Cardiac muscle cell (in vitro differentiated cells and primary cell): ENCODE results near the gene APOM. TPM values are rescaled to one million over a fixed set of nuclear protein-coding genes. Genes with fewer than 3 reads are reported as not detected.

Experiments used
- DNase-seq, 2 donors: peaks; one replicate each; pipeline versions ENCODE4 v3.0.0 to v3.0.0-alpha.2; 2010 to 2017; ENCODE audit warnings: low read depth in 1 of 2, low spot score in 1 of 2
- H3K27ac ChIP-seq: fragments of 200-600 bp; sonication (generic); 2 replicates; pipeline ENCODE4 v1.5.1; 2016
- H3K27me3 ChIP-seq: fragments of 200-600 bp; sonication (generic); 2 replicates; pipeline ENCODE4 v1.6.0; 2016; ENCODE audit warnings: control low read depth
- H3K36me3 ChIP-seq: fragments of 200-600 bp; sonication (generic); 2 replicates; pipeline ENCODE4 v1.5.1; 2016; ENCODE audit warnings: control low read depth
- H3K4me1 ChIP-seq: fragments of 200-600 bp; sonication (generic); 2 replicates; pipeline ENCODE4 v1.8.1; 2017; ENCODE audit warnings: low read depth, mild to moderate bottlenecking, mixed run types
- H3K4me3 ChIP-seq: fragments of 200-600 bp; sonication (generic); 2 replicates; pipeline ENCODE4 v1.5.1; 2016; ENCODE audit warnings: mild to moderate bottlenecking
- H3K9me3 ChIP-seq: fragments of 200-600 bp; sonication (generic); 2 replicates; pipeline ENCODE4 v1.5.1; 2017; ENCODE audit warnings: low read depth, mild to moderate bottlenecking, control low read depth
- polyA plus RNA-seq: library from polyadenylated mRNA; unstranded; fragments of >200 nt; fragmentation: Nextera tagmentation; extraction: Ambion mirVana; gene quantifications from 2 replicates; pipeline ENCODE4 v1.2.1, GENCODE V29; 2016
- total RNA-seq: library from RNA; depleted of rRNA; stranded (reverse); fragments of >200 nt; gene quantifications from 2 replicates; pipeline ENCODE4 v1.2.3, GENCODE V29; 2016
- TF ChIP-seq, protein P1 (sequence below): IDR thresholded peaks from 2 replicates; pipeline ENCODE4 v1.5.1; 2012; ENCODE audit warnings: low read depth, mild to moderate bottlenecking, low read length

The APOM gene
- total and polyA plus RNA-seq, 2 experiments from 2014 or later = 2.3 to 3.5 TPM

DNA sequence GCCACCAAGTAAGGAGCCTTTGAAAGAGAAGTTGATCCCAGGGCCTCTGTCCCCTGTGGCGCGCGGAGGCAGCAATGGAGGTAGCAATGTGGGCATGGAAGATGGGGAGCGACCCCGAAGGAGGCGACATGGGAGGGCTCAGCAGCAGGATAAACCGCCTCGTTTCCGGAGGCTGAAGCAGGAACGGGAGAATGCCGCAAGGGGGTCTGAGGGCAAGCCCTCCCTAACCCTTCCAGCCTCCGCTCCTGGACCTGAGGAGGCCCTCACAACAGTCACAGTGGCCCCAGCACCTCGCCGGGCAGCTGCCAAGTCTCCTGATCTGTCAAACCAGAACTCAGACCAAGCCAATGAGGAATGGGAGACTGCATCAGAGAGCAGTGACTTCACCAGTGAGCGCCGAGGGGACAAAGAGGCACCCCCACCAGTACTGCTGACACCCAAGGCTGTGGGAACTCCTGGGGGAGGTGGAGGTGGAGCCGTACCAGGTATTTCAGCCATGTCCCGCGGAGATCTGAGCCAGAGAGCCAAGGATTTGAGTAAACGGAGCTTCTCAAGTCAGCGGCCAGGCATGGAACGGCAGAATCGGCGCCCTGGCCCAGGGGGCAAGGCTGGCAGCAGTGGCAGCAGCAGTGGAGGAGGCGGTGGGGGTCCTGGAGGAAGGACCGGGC, 23.3 kb upstream of the APOM start:
- no peaks in the 10 kb centered on the region for H3K4me1 ChIP-seq
- no peak overlapping the region for H3K4me3 ChIP-seq
- H3K27ac ChIP-seq = peak overlapping the region; percentile 80
- no peak for DNase-seq
- no peaks in the 10 kb centered on the region for H3K9me3 ChIP-seq
- no peaks in the 10 kb centered on the region for H3K27me3 ChIP-seq
- peaks cover 92% of the 10 kb centered on the region for H3K36me3 ChIP-seq
- TF ChIP-seq, protein P1, sequence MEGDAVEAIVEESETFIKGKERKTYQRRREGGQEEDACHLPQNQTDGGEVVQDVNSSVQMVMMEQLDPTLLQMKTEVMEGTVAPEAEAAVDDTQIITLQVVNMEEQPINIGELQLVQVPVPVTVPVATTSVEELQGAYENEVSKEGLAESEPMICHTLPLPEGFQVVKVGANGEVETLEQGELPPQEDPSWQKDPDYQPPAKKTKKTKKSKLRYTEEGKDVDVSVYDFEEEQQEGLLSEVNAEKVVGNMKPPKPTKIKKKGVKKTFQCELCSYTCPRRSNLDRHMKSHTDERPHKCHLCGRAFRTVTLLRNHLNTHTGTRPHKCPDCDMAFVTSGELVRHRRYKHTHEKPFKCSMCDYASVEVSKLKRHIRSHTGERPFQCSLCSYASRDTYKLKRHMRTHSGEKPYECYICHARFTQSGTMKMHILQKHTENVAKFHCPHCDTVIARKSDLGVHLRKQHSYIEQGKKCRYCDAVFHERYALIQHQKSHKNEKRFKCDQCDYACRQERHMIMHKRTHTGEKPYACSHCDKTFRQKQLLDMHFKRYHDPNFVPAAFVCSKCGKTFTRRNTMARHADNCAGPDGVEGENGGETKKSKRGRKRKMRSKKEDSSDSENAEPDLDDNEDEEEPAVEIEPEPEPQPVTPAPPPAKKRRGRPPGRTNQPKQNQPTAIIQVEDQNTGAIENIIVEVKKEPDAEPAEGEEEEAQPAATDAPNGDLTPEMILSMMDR = no peak

GRCh38 chr6:31633447-31633846, 22.2 kb upstream of the APOM start:
- TF ChIP-seq, protein P1 = no peak
- Histone ChIP-seq H3K4me3 (no peak overlapping the region), H3K27ac (peak overlapping the region; percentile 80), H3K36me3 (peaks cover 90% of the 10 kb centered on the region), H3K27me3 (no peaks in the 10 kb centered on the region), H3K9me3 (no peaks in the 10 kb centered on the region), H3K4me1 (no peaks in the 10 kb centered on the region)
- no peak for DNase-seq

GRCh38 chr6:31634131-31634530, 21.6 kb upstream of the APOM start:
- Histone ChIP-seq H3K9me3 (no peaks in the 10 kb centered on the region), H3K27me3 (no peaks in the 10 kb centered on the region), H3K4me1 (no peaks in the 10 kb centered on the region), H3K27ac (peak overlapping the region; percentile 80), H3K36me3 (peaks cover 88% of the 10 kb centered on the region), H3K4me3 (no peak overlapping the region)
- TF ChIP-seq, protein P1 = no peak
- DNase-seq = no peak

- no peaks in the 10 kb centered on the region for H3K9me3 ChIP-seq
Observed at GRCh38 chr6:31634969-31635575, 20.6 kb upstream of the APOM start.

DNA sequence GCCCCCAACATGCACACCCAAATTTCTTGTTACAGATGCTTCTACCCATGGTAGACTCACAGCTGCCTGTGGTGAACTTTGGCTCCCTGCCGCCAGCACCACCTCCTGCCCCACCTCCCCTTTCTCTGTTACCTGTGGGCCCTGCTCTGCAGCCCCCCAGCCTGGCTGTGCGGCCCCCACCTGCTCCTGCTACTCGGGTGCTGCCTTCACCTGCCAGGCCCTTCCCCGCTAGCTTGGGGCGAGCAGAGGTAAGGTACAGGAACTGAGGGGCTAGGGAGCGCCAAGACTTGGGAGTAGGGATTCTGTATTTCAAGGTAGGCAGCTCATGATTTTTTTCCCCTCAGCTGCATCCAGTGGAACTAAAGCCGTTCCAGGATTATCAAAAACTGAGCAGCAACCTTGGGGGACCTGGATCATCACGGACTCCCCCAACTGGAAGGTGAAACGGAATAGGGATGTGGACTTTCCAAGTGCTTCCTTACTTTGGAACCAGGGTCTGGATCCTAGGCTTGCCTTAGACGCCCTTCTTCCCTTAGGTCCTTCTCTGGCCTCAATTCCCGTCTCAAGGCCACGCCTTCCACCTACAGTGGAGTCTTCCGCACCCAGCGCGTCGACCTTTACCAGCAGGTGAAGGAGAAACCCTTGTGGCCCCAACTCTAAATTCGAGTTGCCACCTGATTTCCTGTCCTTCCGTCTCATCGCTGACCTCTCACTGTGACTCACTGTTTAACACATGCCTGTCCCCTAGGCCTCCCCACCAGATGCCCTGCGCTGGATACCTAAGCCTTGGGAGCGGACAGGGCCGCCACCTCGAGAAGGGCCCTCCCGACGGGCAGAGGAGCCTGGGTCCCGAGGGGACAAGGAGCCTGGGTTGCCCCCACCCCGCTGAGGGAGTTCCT, 18.7 kb upstream of the APOM start:
- peak overlapping the region; percentile 62 for H3K27ac ChIP-seq
- DNase-seq = no peak
- H3K4me1 ChIP-seq = no peaks in the 10 kb centered on the region
- H3K9me3 ChIP-seq = no peaks in the 10 kb centered on the region
- H3K27me3 ChIP-seq = no peaks in the 10 kb centered on the region
- H3K4me3 ChIP-seq = no peak overlapping the region
- TF ChIP-seq, protein P1 = no peak
- H3K36me3 ChIP-seq = peaks cover 93% of the 10 kb centered on the region

More at GRCh38 chr6:31634969-31635575, 20.6 kb upstream of the APOM start:
- no peaks in the 10 kb centered on the region for H3K27me3 ChIP-seq
- no peak for DNase-seq
- H3K4me1 ChIP-seq = no peaks in the 10 kb centered on the region
- H3K4me3 ChIP-seq = no peak overlapping the region
- TF ChIP-seq, protein P1 = no peak
- peaks cover 88% of the 10 kb centered on the region for H3K36me3 ChIP-seq
- H3K27ac ChIP-seq = peak overlapping the region; percentile 57
